Measurements from ENCODE around the gene LRAT.
A peak's percentile ranks its signal among the peaks of the same experiment; 100 is the strongest.
"Not testable (repeated sequence)": the region's sequence is repeated elsewhere in the genome, so short reads cannot be mapped to it uniquely, and the experiment has no call there.

Gene LRAT

DNA sequence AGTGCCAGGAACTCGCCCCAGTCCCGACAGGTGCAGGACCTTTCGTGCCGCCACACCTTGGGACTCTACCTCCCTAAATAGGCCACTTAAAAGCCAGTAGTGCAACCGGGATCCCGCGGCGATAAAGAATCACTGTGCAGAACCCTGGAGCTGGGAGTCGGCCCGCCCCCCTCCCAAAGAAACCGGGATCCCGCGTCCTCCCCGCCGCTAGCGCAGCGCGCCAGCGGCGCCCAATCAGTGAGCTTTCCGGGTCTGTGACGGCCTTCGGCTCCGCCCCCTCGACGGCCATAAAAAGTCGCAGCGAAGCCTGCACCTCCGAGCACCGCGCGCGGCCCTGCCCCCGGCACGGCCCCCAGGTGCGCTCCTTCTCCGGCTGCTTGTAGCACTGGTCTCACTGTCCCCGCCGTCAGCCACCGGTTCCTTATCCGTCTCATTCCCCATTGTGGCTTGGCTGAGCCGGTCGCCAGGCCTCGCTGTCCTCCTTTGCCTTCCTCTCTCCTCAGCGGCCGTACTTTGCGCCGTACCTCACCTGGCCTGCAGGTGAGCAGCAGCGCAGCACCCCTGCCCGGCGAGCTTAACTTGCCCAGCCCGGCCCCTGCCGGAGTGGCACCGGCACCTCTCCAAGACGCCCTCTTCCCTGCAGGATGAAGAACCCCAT lies at the start of gene LRAT:
Gene LRAT, plus strand, starts transcription at position 318 of the 658 bp plus-strand sequence. Its CDS starts 327 bp downstream, at position 645.
- no peak for DNase-seq (ENCODE audit: low read depth)
- H3K4me3 ChIP-seq (ENCODE audit: low read depth, low read length) = peak within 1 kb of the TSS; percentile 29

DNA sequence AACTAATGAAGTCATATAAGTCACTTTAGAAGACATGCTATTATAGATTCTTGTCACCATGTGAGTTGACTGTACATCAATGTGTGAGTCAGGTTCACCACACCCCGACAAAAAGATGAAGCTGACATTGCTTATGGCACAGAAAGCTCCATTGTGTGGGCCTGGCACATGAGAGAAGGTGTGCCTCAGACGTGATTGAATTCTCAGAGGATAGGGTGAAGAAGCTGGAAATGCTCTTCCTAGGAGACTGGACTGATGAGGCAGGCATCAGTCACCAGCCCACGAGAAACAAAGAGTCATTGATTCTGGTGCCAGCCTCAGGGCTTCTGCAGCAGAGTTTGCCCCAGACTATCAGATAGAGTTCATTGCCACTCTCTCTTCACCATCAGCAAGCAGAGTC lies 35.9 kb upstream of the LRAT start:
- no peak for DNase-seq (ENCODE audit: low read depth)
- no peak overlapping the region for H3K4me3 ChIP-seq (ENCODE audit: low read depth, low read length)

DNA sequence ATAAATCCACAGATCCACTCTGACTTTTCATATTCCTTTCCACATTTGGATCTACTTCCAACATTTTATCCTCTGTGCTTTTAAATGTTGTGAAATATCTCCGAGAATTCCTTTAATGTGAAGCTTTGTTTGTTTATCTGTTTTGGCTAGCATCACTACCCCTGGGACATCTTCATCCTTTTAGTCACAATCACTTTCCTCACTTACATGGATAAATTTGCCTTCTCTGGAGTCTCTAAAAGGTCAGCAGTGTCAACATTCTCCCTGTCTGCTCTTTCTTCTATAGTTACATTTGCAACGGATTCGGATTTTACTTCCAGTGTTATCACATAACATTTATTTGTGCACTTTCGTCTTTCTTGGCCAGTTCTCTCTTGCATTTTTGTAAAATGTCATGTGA lies 34.2 kb upstream of the LRAT start:
- H3K4me3 ChIP-seq (ENCODE audit: low read depth, low read length) = no peak overlapping the region
- no peak for DNase-seq (ENCODE audit: low read depth)

DNA sequence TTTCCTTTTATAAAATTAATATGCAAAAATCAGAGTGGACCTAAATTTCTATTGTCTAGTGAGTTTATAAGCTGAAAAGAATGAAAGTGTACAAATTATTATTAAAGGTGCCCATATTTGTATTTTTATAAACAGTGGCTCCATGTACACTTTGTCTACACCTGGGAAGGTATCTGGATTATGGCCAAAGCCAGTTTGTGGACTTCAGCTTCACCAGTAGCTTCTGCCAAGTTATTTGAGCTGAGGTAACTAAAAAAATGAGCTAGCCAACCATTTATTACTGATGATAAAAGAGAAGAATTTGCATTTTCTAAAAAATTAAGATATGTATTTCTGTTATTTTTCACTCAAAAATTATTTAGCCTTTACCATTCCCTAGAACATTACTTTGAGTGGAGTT lies 32.3 kb upstream of the LRAT start:
- no peak overlapping the region for H3K4me3 ChIP-seq (ENCODE audit: low read depth, low read length)
- DNase-seq (ENCODE audit: low read depth) = no peak

DNA sequence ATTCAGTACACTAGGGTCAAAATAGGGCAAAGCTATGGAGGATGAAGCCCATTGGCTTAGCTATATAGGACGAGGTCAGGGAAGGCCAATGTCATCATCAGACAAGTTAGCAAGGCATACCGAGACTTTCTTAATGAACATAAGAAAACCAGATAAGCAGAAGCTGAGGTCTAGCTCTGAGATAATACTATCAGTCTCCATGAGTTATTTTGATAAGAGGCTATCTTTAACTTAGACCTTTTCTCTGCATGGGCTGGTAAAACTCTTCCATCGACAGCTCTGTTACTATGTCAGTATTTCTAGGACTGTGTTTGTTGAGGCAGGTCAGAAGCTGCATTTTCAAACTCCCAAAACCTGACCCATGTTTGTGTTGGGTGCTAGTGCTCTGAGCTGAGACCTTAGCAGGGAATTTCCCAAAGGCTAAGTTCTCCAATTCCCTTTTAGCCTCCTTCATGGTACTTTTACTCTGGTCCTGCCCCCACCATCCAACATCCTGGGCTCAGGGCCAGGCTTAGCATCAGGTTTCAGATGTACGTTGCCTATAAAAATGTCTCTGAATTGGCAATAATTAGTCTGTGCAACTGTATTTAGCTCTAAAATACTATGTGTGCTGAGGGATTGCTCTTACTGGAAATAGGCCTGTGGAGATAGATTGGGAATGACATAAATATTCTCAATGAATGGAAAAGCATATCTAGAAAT lies 29.3 kb upstream of the LRAT start:
- no peak overlapping the region for H3K4me3 ChIP-seq (ENCODE audit: low read depth, low read length)
- DNase-seq (ENCODE audit: low read depth) = no peak

DNA sequence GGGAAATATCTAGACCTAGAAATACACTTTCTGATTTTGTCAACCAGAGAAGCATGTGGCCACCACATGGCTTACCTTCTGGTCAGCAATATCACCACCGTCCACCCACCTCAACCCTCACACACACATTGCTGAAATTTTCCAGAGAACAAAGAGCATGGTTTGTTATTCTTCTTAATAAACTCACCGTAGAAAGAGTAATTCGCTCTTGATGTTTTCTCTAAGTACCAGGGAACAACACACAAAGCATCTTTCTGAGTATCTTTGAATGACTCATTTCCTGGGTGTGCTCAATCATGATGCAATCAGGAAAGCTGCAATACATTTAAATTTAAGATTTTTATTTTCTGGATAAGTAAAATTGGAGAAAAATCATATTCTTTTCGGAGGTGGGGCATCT lies 24.7 kb upstream of the LRAT start:
- no peak overlapping the region for H3K4me3 ChIP-seq (ENCODE audit: low read depth, low read length)
- no peak for DNase-seq (ENCODE audit: low read depth)

DNA sequence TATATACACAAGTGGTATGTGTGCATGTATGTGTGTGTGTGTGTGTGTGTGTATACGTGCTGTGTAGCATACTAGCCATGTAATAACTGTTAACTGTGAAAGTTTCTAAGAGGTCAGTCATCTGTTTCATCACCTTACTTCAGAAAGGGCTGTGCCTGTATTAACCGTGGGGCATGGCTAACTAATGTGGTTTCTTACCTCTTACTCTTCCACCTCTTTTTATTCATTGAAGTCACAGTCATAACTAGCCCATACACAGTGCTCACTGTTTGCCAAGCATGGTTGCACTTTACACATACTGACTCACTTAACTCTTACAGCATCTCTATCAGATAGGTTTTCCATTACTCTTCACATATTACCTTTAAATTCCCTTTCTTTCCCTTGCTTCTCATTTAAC lies 23.7 kb upstream of the LRAT start:
- no peak for DNase-seq (ENCODE audit: low read depth)
- H3K4me3 ChIP-seq (ENCODE audit: low read depth, low read length) = no peak overlapping the region

DNA sequence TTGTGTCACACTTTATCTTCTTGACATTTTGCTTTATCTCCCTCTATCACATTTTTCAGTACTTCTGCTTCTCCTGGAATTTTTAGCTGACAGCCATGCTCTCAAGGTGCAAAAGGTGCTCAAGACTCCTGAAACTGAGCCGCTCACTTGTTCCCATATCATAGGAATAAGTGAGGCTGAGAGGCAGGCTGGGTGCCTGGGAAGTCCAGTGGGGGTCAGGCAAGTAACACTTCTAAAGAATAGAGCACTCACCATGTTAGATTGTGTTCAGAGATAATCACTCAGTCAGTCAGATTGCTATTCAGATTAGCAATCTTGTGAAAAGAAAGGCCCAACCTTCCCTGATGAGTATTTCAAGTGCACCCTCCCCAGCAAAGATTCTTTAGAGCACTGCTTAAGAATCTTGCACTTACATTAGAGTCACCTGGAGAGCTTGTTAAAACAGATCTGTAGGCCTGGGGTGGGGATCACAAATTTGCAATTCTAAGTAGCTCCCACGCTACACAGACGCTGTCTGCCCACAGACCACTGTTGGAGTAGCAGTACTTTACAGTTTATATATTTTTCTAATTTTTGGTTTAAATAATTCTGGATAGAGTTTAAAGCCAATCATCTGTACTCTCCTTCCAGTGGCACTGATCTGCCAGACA lies 23.1 kb upstream of the LRAT start:
- no peak for DNase-seq (ENCODE audit: low read depth)
- H3K4me3 ChIP-seq (ENCODE audit: low read depth, low read length) = no peak overlapping the region

DNA sequence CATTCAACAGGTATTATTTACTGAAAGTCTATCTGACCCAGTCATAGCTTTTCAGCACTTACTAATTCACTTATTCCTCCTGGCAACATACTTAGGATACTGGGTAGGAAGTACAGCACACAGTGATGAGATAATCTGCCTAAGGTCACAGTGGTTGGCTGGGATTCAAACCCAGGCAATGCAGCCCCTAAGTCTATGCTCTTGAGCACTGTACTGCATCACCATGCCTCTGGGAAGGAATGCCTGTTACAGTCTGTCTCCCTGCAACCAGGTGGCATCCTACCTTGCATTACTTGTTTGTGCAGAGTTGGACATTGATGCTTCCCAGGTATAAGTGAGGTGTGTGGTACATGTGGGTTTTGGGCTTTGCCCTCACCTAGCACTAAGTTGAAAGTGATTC lies 21.5 kb upstream of the LRAT start:
- H3K4me3 ChIP-seq (ENCODE audit: low read depth, low read length) = no peak overlapping the region
- DNase-seq (ENCODE audit: low read depth) = no peak

DNA sequence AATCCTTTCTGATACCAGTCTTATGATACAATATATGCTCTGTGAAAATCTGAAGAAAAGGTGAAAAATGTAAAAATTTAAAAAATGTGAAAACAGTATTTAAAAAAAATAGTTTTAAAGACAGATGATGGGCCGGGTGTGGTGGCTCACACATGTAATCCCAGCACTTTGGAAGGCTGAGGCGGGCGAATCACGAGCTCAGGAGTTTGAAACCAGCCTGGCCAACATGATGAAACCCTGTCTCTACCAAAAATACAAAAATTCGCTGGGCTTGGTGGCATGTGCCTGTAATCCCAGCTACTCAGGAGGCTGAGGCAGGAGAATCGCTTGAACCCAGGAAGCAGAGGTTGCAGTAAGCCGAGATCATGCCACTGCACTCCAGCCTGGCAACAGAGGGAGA lies 20.2 kb upstream of the LRAT start:
- DNase-seq (ENCODE audit: low read depth); H3K4me3 ChIP-seq (ENCODE audit: low read depth, low read length): not testable (repeated sequence)

DNA sequence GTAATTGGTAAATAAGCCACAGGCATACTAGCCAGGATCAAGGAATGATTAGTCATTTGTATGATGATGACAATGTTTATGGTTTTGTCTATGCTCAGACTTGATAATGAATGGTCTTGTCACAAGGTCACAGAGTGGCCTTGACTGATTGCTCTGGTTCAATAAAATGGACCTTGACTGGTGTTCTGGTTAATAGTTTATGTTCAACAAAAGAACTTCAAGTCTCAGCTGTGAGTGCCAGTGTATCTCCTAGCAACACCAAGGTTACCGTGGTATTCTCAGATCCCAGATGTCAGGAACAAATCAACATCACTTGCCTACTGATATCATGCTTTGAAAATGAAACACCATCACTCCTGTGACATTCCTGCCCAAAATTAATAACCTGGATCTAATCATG lies 16.3 kb upstream of the LRAT start:
- H3K4me3 ChIP-seq (ENCODE audit: low read depth, low read length) = no peak overlapping the region

DNA sequence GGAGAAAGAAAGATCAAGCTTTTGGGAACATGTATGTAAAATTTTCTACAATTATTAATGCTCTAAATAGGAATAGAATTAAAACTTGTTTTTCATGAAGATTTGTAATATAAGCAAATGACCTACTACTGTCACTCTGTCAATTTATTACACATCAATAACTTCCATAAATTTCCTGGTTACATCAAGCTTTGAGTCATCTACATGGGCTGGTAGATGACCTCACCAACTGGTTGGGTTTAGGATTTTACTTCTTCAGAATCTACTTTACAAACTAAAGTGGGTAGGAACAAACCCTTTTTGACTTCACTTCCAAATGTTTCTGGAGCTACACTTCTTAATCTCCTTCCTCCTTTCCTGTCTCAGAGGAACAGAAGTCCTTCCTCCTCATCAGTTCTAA lies 12.0 kb upstream of the LRAT start:
- no peak overlapping the region for H3K4me3 ChIP-seq (ENCODE audit: low read depth, low read length)

More for the DNA sequence above, 16.3 kb upstream of the LRAT start:
- no peak for DNase-seq (ENCODE audit: low read depth)

DNA sequence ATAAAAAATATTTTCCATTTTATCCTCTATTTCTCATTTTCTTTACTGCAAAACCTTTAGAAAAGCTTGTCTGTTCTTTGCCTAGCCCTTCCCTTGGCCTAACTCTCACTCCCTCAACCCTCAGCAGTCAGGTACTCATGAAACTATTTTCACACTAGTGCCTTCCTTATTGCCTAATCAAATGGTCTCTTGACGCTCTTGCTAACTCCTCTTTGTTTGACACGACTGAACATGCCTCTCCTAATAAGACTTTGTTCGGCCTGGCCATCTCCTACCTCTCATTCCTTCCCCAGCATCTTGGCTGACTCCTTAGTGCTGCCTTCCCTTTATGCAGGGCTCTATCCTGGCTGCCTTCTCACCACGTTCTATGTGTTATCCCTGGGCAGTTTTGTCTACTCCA lies 11.1 kb upstream of the LRAT start:
- H3K4me3 ChIP-seq (ENCODE audit: low read depth, low read length) = no peak overlapping the region
- no peak for DNase-seq (ENCODE audit: low read depth)

More for the DNA sequence above, 12.0 kb upstream of the LRAT start:
- no peak for DNase-seq (ENCODE audit: low read depth)

DNA sequence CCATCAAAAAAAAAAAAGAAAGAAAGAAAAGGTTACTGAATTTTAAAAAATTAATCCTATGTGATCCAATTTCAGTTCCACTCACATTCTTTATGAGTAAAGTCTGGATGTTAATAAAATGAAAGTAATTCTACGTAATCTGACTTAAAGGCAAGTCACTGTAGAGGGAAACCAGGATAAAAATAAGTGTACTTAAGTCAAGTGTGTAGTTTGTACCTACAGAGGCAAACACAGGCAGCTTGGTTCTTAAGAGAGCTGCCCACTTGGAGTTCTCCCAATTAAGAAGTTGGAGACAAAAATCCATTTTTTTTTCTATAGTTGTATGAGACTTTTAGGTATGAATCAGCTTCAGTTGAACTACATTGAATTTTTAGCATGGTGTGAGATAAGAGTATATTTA lies 7.0 kb upstream of the LRAT start:
- no peak overlapping the region for H3K4me3 ChIP-seq (ENCODE audit: low read depth, low read length)
- no peak for DNase-seq (ENCODE audit: low read depth)

DNA sequence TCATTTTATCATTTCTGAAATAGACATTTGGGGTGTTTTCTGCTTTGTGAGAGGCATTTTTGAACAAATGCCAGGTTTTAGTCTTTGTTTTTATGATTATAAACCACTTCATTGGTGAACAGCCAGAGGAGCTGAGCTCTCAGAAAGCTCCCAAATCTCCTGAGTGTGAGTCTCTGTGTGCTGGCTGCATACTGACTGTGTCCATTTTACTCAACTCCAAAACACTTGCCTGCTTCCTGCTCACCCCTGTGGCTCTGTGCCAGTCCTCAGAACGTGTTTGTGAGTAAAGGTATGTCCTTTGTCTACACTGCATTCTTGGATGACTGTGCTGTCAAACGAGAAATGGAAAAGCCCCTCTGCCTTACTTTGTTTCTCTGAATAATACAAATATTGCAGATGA lies 5.4 kb upstream of the LRAT start:
- H3K4me3 ChIP-seq (ENCODE audit: low read depth, low read length) = no peak overlapping the region
- no peak for DNase-seq (ENCODE audit: low read depth)

DNA sequence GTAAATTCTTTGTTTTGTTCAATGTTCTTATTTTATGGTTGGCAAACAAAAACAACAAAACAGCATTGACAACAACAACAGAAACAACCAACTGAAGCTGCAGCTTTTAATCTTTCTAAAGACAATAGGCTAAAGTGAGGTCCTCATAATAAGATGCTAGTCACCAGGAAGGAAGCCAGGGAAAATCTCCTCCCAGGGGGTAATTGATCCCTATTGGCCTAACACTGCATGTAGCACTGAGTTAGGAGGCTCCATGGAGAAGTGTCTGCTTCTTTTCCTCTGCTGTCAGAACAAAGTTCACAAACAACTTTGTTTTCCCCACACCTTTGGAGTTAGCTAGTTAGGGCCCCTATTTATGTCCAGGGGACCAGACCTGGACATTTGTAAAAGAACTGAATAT lies 4.7 kb upstream of the LRAT start:
- H3K4me3 ChIP-seq (ENCODE audit: low read depth, low read length) = no peak overlapping the region
- no peak for DNase-seq (ENCODE audit: low read depth)

DNA sequence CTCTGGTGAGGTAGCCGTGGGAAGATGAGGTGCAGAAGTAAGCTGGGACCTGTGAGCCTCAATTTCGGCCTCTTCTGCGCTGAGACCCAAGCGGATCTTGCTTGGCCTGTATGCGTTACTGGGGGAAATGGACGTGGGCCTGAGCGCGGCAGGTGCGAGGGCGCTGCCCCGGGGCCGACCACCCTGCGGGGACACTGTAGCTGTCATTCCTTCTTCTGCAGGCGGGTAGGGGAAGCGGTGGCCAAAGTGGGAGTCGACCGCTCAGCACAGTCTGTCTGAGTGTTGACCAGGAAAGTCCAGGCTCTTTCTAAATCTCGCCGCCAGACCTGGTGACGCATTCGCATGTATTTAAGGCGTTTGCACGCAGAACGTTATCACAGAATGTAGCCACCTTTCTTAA lies 3.3 kb upstream of the LRAT start:
- no peak overlapping the region for H3K4me3 ChIP-seq (ENCODE audit: low read depth, low read length)
- no peak for DNase-seq (ENCODE audit: low read depth)

DNA sequence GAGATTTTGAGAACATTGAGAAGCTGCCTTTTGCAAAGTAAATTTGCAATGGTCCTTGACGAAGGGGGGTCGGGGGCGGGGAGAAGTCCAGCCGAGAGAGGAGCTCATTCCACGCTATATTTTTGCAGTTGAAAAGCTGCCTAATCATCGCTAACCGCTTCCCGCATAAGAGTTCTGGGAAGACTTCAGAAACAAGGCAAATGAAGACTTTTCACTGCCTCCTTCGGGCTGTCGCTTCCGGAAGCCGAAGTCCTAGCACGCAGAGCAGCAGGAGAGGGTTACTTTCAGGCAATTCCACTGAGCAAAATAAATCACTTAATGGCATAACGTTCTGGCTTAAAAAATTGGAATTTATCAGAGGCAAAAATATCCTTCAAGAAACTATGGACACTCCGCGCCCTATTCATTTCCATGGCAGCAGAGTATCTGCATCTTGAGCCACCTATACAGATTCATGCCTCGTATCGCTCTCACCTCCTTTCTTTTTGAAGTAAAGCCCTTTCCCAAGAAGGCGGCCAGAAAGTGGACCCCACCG lies 2.6 kb upstream of the LRAT start:
- DNase-seq (ENCODE audit: low read depth) = no peak
- no peak overlapping the region for H3K4me3 ChIP-seq (ENCODE audit: low read depth, low read length)

DNA sequence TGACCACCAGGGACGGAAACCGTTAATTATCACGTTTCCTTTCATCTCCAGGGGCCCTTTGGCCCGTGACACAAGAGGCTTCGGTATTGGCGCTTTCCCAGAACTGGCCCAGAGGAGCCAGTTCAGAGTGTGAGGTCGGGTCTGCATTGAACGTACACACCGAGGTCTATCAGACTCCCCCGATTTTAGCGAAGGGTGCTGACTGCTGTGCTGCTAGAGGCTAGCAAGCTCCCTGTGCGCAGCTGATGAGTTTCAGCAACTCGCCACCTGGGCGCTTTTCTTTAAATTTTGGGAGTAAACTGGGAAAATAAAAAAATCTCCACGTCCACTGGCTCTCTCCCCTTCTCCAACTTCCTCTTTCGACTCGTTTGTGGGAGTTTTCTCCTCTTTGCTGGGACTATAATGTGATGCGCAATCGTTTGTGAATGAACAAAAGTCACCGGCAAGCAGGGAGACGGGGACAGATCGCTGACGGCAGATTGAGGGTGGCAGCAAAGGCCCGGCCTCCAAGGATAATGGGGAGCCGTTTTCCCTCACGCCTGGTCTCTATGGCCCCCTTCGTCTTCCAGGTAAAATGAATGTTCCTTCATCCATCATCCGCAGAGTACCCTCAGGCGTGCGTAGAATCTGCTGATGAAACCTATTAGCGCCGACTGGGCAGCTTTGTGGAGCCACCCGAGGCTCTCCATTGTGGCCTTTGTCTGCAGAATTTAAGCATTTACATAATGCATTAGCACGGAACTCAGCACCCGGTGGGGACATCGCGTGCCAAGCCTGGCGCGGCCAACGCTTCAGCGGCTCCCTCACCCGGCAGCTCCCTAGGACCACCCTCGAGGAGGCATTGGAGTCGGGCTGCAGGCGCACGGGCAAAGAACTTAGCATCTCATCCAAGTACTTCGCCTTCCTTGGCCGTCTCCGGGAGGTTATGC lies 1.6 kb upstream of the LRAT start:
- DNase-seq (ENCODE audit: low read depth) = no peak
- peak overlapping the region; percentile 20 for H3K4me3 ChIP-seq (ENCODE audit: low read depth, low read length)
